HepG2 (cell line): Measurements from ENCODE around the gene DDI2. TPM values are rescaled to one million over a fixed set of nuclear protein-coding genes. Genes with fewer than 3 reads are reported as not detected.

Experiments used
- ARNT2 ChIP-seq: sonication (generic); formaldehyde crosslinking; IDR thresholded peaks from 2 replicates; pipeline ENCODE4 v1.8.0; 2022; ENCODE audit warnings: mild to moderate bottlenecking, low read depth, missing genetic modification reagents, moderate library complexity
- BORCS8-MEF2B ChIP-seq: sonication (generic); formaldehyde crosslinking; IDR thresholded peaks from 2 replicates; pipeline ENCODE4 v1.8.0; 2022; ENCODE audit warnings: mild to moderate bottlenecking, missing genetic modification reagents
- FOXA3 ChIP-seq: IDR thresholded peaks from 2 replicates; pipeline ENCODE4 v1.6.1; 2016; ENCODE audit warnings: missing genetic modification reagents, missing compliant biosample characterization
- GABPA ChIP-seq, 2 experiments: IDR thresholded peaks; 2 replicates each; pipeline ENCODE4 v1.6.1; 2011 to 2016; ENCODE audit warnings: low read depth in 2 of 2, low read length in 1 of 2, missing biosample characterization in 1 of 2, missing genetic modification characterization in 1 of 2
- MEF2D ChIP-seq: sonication (generic); formaldehyde crosslinking; IDR thresholded peaks from 2 replicates; pipeline ENCODE4 v1.5.1; 2020; ENCODE audit warnings: mild to moderate bottlenecking, missing genetic modification reagents
- MTA3 ChIP-seq: sonication (generic); formaldehyde crosslinking; IDR thresholded peaks from 2 replicates; pipeline ENCODE4 v1.4.0; 2020; ENCODE audit warnings: missing genetic modification reagents
- MTF2 ChIP-seq: sonication (generic); formaldehyde crosslinking; IDR thresholded peaks from 2 replicates; pipeline ENCODE4 v1.5.0; 2020; ENCODE audit warnings: missing genetic modification reagents, borderline replicate concordance
- NONO ChIP-seq, 2 experiments: fragments of 450-650 bp in 1 of 2; sonication (generic) in 1 of 2; formaldehyde crosslinking in 1 of 2; IDR thresholded peaks in 1 of 2; conservative IDR thresholded peaks in 1 of 2; 2 replicates each; pipeline versions ENCODE4 v1.6.1 to v1.8.0; 2017 to 2022; ENCODE audit warnings: mild to moderate bottlenecking in 1 of 2, missing genetic modification reagents in 1 of 2, moderate library complexity in 1 of 2
- REL ChIP-seq: sonication (generic); formaldehyde crosslinking; conservative IDR thresholded peaks from 2 replicates; pipeline ENCODE4 v1.8.0; 2022; ENCODE audit warnings: mild to moderate bottlenecking, missing genetic modification reagents, moderate library complexity
- RFX3 ChIP-seq: IDR thresholded peaks from 2 replicates; pipeline ENCODE4 v1.6.1; 2016; ENCODE audit warnings: missing biosample characterization, missing genetic modification reagents
- SSRP1 ChIP-seq: IDR thresholded peaks from 2 replicates; pipeline ENCODE4 v1.6.1; 2016; ENCODE audit warnings: control low read depth
- ZBTB7B ChIP-seq: sonication (generic); formaldehyde crosslinking; IDR thresholded peaks from 2 replicates; pipeline ENCODE4 v1.4.0; 2020; ENCODE audit warnings: missing genetic modification reagents
- ZNF121 ChIP-seq: sonication (generic); formaldehyde crosslinking; IDR thresholded peaks from 2 replicates; pipeline ENCODE4 v1.5.0; 2020; ENCODE audit warnings: mild to moderate bottlenecking, missing genetic modification reagents
- ZNF30 ChIP-seq: sonication (generic); formaldehyde crosslinking; IDR thresholded peaks from 2 replicates; pipeline ENCODE4 v1.5.0; 2020; ENCODE audit warnings: mild to moderate bottlenecking, missing genetic modification reagents
- ZNF350 ChIP-seq: sonication (generic); formaldehyde crosslinking; IDR thresholded peaks from 2 replicates; pipeline ENCODE4 v1.4.0; 2020; ENCODE audit warnings: mild to moderate bottlenecking, low read depth, missing genetic modification reagents, borderline replicate concordance
- ZNF530 ChIP-seq: sonication (generic); formaldehyde crosslinking; IDR thresholded peaks from 2 replicates; pipeline ENCODE4 v1.5.0; 2020; ENCODE audit warnings: low read depth, mild to moderate bottlenecking, missing genetic modification reagents
- ZNF569 ChIP-seq: sonication (generic); formaldehyde crosslinking; IDR thresholded peaks from 2 replicates; pipeline ENCODE4 v1.5.0; 2020; ENCODE audit warnings: mild to moderate bottlenecking, missing genetic modification reagents, moderate library complexity, borderline replicate concordance
- ZNF598 ChIP-seq: sonication (generic); formaldehyde crosslinking; IDR thresholded peaks from 2 replicates; pipeline ENCODE4 v1.5.1; 2020; ENCODE audit warnings: mild to moderate bottlenecking, missing genetic modification reagents, borderline replicate concordance
- ZNF768 ChIP-seq: sonication (generic); formaldehyde crosslinking; IDR thresholded peaks from 2 replicates; pipeline ENCODE4 v1.4.0; 2020; ENCODE audit warnings: missing genetic modification reagents
- ZNF792 ChIP-seq: IDR thresholded peaks from 2 replicates; pipeline ENCODE4 v1.6.1; 2016
- polyA plus RNA-seq, 8 experiments: library from polyadenylated mRNA; depleted of rRNA in 3 of 8; stranded (reverse) in 7 of 8; unstranded in 1 of 8; fragments of >200 nt; fragmentation: Illumina TruSeq in 4 of 8; extraction: Trizol in 4 of 8; gene quantifications; 2 replicates each; pipeline versions ENCODE4 v1.2.1 to v1.2.3, GENCODE V29; 2011 to 2016; ENCODE audit warnings: low read depth in 4 of 8, missing spikeins in 1 of 8, mixed read lengths in 1 of 8; ENCODE audit not compliant: insufficient read depth in 1 of 8
- total RNA-seq, 5 experiments: library from RNA; depleted of rRNA; stranded (reverse); fragments of >200 nt; fragmentation: Illumina TruSeq; extraction: Trizol; gene quantifications; 2 replicates each; pipeline ENCODE4 v1.2.3, GENCODE V29; 2016; ENCODE audit warnings: low read depth in 1 of 5
- TF ChIP-seq, protein P1 (sequence below), 2 experiments: IDR thresholded peaks; 2 replicates each; pipeline ENCODE4 v1.6.1; 2011 to 2012; ENCODE audit warnings: low read length in 2 of 2, borderline replicate concordance in 1 of 2, low read depth in 1 of 2, mild to moderate bottlenecking in 1 of 2, moderate library complexity in 1 of 2
- TF ChIP-seq, protein P2 (sequence below): sonication (generic); formaldehyde crosslinking; IDR thresholded peaks from 2 replicates; pipeline ENCODE4 v1.5.0; 2020; ENCODE audit warnings: mild to moderate bottlenecking, missing genetic modification reagents
- TF ChIP-seq, protein P3 (sequence below): sonication (generic); formaldehyde crosslinking; IDR thresholded peaks from 2 replicates; pipeline ENCODE4 v1.4.0; 2020; ENCODE audit warnings: mild to moderate bottlenecking, missing genetic modification reagents

The DDI2 gene
- total and polyA plus RNA-seq, 2 of the 13 experiments (the other 11 are each of a cell fraction or from before 2014, with no cell fraction given), result 8.5 to 25.7 TPM

DNA sequence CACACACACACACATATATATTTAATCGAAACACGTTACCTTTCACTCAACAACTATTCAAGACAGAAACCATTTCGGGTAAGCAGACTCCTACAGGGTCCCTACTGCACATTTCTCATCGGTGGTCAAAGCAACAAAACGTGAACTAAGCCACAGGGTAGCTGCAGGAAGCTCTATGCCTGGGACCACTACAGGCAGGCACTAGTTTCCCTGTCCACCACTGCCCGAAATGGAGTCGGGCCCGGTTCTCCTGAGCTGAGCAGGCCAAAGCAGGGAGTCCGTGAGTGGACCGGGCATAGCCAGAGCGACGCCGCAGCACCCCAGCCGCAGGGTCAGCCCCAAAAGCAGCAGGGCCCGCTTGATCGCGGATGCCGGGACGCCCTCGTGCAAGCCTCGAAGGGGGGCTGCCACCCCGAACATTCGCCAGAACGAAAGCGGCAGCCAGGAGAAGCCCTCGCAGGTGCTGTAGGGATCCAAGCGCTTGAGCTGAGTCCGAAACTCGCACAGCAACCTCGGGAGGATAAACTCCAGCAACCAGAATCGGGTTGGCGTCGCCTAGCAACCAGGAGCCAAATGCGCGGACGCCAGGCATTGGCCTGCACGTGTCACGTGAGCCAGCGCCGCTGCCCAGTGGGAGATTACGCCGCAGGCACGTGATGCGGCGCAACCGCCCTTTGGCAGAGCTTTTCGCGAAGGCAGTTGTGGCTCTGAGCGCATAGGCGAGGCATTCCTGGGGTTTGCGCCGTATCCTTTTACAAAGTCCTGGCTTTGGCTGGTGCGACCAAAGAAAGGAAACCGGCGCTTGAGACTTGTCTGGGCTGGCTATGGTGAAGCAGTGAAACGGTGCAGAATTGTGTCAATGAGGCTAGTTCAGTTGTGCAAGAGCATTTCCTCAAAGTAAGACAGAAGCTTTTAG is 13.9 kb upstream of the DDI2 start (continued):
- TF ChIP-seq MTF2 (CRISPR knock-in tag), result no peak; the same call in 1 of the 2 replicates
- peak; percentile 93 for TF ChIP-seq BORCS8-MEF2B (CRISPR knock-in tag)
- no peak for TF ChIP-seq NONO (IDR thresholded peaks at IDR 0.05)
- 0 out of 2 replicates have a peak, but pooled peaks have one; percentile 35 for TF ChIP-seq NONO (CRISPR knock-in tag; conservative IDR thresholded peaks at IDR 0.05)
- TF ChIP-seq ZNF350, result peak; percentile 87; the same call in 1 of the 2 replicates
- 0 out of 2 replicates have a peak, but pooled peaks have one; percentile 20 for TF ChIP-seq ZNF569 (CRISPR knock-in tag)
- peak; percentile 93 for TF ChIP-seq RFX3 (CRISPR knock-in tag)
- TF ChIP-seq, protein P1, sequence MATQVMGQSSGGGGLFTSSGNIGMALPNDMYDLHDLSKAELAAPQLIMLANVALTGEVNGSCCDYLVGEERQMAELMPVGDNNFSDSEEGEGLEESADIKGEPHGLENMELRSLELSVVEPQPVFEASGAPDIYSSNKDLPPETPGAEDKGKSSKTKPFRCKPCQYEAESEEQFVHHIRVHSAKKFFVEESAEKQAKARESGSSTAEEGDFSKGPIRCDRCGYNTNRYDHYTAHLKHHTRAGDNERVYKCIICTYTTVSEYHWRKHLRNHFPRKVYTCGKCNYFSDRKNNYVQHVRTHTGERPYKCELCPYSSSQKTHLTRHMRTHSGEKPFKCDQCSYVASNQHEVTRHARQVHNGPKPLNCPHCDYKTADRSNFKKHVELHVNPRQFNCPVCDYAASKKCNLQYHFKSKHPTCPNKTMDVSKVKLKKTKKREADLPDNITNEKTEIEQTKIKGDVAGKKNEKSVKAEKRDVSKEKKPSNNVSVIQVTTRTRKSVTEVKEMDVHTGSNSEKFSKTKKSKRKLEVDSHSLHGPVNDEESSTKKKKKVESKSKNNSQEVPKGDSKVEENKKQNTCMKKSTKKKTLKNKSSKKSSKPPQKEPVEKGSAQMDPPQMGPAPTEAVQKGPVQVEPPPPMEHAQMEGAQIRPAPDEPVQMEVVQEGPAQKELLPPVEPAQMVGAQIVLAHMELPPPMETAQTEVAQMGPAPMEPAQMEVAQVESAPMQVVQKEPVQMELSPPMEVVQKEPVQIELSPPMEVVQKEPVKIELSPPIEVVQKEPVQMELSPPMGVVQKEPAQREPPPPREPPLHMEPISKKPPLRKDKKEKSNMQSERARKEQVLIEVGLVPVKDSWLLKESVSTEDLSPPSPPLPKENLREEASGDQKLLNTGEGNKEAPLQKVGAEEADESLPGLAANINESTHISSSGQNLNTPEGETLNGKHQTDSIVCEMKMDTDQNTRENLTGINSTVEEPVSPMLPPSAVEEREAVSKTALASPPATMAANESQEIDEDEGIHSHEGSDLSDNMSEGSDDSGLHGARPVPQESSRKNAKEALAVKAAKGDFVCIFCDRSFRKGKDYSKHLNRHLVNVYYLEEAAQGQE (IDR thresholded peaks at IDR 0.05; ENCODE audit: borderline replicate concordance in 1 of 2, low read depth in 1 of 2, low read length in 2 of 2), result 0 out of 4 replicates have a peak, but pooled peaks of 1 of the 2 experiments have one; percentile 14
- TF ChIP-seq ARNT2 (CRISPR knock-in tag), result peak; percentile 92
- peak; percentile 86; the same call in 1 of the 2 replicates for TF ChIP-seq ZNF792
- TF ChIP-seq SSRP1 (CRISPR knock-in tag), result no peak
- TF ChIP-seq, protein P2, sequence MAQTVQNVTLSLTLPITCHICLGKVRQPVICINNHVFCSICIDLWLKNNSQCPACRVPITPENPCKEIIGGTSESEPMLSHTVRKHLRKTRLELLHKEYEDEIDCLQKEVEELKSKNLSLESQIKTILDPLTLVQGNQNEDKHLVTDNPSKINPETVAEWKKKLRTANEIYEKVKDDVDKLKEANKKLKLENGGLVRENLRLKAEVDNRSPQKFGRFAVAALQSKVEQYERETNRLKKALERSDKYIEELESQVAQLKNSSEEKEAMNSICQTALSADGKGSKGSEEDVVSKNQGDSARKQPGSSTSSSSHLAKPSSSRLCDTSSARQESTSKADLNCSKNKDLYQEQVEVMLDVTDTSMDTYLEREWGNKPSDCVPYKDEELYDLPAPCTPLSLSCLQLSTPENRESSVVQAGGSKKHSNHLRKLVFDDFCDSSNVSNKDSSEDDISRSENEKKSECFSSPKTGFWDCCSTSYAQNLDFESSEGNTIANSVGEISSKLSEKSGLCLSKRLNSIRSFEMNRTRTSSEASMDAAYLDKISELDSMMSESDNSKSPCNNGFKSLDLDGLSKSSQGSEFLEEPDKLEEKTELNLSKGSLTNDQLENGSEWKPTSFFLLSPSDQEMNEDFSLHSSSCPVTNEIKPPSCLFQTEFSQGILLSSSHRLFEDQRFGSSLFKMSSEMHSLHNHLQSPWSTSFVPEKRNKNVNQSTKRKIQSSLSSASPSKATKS (CRISPR knock-in tag), result no peak
- TF ChIP-seq ZNF121 (CRISPR knock-in tag), result no peak
- peak; percentile 54; the same call in 1 of the 2 replicates for TF ChIP-seq ZNF30 (CRISPR knock-in tag)
- TF ChIP-seq, protein P3, sequence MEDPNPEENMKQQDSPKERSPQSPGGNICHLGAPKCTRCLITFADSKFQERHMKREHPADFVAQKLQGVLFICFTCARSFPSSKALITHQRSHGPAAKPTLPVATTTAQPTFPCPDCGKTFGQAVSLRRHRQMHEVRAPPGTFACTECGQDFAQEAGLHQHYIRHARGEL, result no peak
- TF ChIP-seq ZNF530 (CRISPR knock-in tag), result no peak
- TF ChIP-seq GABPA (IDR thresholded peaks at IDR 0.05; ENCODE audit: low read depth, low read length), result no peak
- TF ChIP-seq GABPA (CRISPR knock-in tag; IDR thresholded peaks at IDR 0.05; ENCODE audit: low read depth), result no peak
- 0 out of 2 replicates have a peak, but pooled peaks have one; percentile 29 for TF ChIP-seq ZBTB7B (CRISPR knock-in tag)
- TF ChIP-seq MTA3, result no peak
- TF ChIP-seq ZNF768 (CRISPR knock-in tag), result no peak
- peak; percentile 95 for TF ChIP-seq MEF2D (CRISPR knock-in tag)
- TF ChIP-seq FOXA3 (CRISPR knock-in tag), result peak; percentile 66
- peak; percentile 95; the same call in 1 of the 2 replicates for TF ChIP-seq ZNF598
- TF ChIP-seq REL (CRISPR knock-in tag), result no peak
